B cell (primary cell): ENCODE data around the gene CDCA7L.

Source experiments
- EZH2 ChIP-seq: IDR thresholded peaks from 2 replicates; pipeline ENCODE4 v1.6.1; 2012; ENCODE audit warnings: borderline replicate concordance, low read depth, mild to moderate bottlenecking, moderate library complexity, low read length; ENCODE audit not compliant: insufficient read depth, poor library complexity, severe bottlenecking
- TF ChIP-seq, protein P1 (sequence below): fragments of 200-600 bp; IDR thresholded peaks from one replicate; pipeline ENCODE4 v1.8.0; 2022; ENCODE audit warnings: antibody characterized with exemption, mild to moderate bottlenecking

DNA sequence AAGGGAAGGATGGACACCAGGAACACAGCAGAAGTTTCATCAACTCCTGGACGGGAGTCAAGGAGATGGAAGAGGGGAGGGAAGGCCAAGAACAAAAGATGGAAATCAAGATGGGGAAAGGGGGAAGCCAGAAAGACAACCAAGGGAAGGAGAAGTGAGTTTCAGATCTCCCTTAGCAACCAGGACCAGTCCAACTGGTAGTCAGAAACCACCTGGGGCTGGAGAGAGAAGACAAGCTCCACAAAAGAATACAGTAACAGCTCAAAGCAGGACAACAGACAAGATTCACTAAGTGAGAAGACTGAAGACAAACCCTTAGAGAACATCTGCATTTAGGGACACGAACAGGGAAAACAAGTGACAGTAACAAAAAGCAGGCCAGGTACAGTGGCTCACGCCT lies 30.6 kb downstream of the CDCA7L start:
- TF ChIP-seq, protein P1, sequence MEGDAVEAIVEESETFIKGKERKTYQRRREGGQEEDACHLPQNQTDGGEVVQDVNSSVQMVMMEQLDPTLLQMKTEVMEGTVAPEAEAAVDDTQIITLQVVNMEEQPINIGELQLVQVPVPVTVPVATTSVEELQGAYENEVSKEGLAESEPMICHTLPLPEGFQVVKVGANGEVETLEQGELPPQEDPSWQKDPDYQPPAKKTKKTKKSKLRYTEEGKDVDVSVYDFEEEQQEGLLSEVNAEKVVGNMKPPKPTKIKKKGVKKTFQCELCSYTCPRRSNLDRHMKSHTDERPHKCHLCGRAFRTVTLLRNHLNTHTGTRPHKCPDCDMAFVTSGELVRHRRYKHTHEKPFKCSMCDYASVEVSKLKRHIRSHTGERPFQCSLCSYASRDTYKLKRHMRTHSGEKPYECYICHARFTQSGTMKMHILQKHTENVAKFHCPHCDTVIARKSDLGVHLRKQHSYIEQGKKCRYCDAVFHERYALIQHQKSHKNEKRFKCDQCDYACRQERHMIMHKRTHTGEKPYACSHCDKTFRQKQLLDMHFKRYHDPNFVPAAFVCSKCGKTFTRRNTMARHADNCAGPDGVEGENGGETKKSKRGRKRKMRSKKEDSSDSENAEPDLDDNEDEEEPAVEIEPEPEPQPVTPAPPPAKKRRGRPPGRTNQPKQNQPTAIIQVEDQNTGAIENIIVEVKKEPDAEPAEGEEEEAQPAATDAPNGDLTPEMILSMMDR, result no peak
- no peak for TF ChIP-seq EZH2
